ENCODE results near the gene FAT3. TPM values are rescaled to one million over a fixed set of nuclear protein-coding genes. Genes with fewer than 3 reads are reported as not detected.

The FAT3 gene
- total RNA-seq, 4 donors from 2014 or later: 0.08 to 0.57 (median 0.26) TPM

DNA sequence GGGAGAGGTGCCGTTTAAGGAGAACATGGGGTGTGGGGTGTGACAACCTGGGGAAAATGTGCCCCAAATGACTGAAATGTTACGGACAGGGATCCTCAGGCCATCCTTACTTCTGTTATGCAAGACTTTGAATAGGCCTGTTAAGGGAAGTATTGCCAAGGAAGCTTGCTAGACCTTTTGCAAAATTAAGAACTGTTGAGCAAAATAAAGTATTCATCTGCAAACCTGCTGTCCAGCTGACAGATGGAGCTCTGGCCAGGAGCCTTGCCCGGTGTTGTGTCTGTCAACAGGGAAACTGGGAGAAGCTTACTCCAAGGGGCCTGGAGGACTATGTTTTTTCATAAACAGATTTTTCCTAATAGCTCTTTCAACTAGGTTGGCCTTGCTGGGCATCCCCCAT lies 48.0 kb downstream of the FAT3 start:
- H3K27me3 ChIP-seq: no peaks in the 10 kb centered on the region
- DNase-seq: no peak
- 82 to 87% methylated on average over 3 of the region's 3 CpGs for WGBS, 2 donors
- intact Hi-C loops (cut with DNase I): no loop called here
- TF ChIP-seq, protein P1, sequence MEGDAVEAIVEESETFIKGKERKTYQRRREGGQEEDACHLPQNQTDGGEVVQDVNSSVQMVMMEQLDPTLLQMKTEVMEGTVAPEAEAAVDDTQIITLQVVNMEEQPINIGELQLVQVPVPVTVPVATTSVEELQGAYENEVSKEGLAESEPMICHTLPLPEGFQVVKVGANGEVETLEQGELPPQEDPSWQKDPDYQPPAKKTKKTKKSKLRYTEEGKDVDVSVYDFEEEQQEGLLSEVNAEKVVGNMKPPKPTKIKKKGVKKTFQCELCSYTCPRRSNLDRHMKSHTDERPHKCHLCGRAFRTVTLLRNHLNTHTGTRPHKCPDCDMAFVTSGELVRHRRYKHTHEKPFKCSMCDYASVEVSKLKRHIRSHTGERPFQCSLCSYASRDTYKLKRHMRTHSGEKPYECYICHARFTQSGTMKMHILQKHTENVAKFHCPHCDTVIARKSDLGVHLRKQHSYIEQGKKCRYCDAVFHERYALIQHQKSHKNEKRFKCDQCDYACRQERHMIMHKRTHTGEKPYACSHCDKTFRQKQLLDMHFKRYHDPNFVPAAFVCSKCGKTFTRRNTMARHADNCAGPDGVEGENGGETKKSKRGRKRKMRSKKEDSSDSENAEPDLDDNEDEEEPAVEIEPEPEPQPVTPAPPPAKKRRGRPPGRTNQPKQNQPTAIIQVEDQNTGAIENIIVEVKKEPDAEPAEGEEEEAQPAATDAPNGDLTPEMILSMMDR (IDR thresholded peaks at IDR 0.05): no peak
- no peak for TF ChIP-seq POLR2A (IDR thresholded peaks at IDR 0.05)
- H3K4me3 ChIP-seq: no peak overlapping the region
- H3K9me3 ChIP-seq: no peaks in the 10 kb centered on the region
- no peaks in the 10 kb centered on the region for H3K36me3 ChIP-seq
- H3K27ac ChIP-seq: no peak overlapping the region
- H3K4me1 ChIP-seq: no peaks in the 10 kb centered on the region

All from esophagus squamous epithelium (tissue), 5 donors.